Prostate gland (tissue), 2 donors: ENCODE data around the gene NBPF6.

Experiments used
- POLR2A ChIP-seq: fragments of 450-650 bp; IDR thresholded peaks from one replicate; pipeline ENCODE4 v1.6.1; 2016; ENCODE audit warnings: antibody characterized with exemption, mild to moderate bottlenecking
- TF ChIP-seq, protein P1 (sequence below), 4 experiments: fragments of 200-600 bp in 2 of 4; fragments of 450-650 bp in 2 of 4; sonication (generic) in 2 of 4; IDR thresholded peaks; 1 replicate in 3 of 4; 2 replicates in 1 of 4; pipeline ENCODE4 v1.5.1; 2016 to 2019; ENCODE audit warnings: antibody characterized with exemption in 4 of 4, mild to moderate bottlenecking in 2 of 4, moderate library complexity in 2 of 4

DNA sequence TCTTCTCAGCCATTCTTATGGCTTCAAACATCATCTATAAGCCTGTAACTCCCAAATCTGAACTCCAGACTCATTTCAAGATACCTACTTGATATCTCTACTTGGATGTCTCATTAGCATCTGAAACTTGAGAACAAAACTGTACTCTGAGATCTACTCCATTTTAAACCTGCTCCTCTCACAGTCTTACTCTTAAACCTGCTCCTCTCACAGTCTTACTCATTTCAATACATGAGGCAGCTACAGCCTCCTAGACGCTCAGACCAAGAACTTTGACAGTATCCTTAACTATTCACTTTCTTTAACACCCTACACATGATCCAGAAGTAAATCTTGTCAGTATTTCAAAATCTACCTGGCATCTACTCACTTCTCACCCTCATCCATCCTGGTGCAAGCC lies 54.3 kb downstream of the NBPF6 start:
- no peak for TF ChIP-seq POLR2A
- TF ChIP-seq, protein P1, sequence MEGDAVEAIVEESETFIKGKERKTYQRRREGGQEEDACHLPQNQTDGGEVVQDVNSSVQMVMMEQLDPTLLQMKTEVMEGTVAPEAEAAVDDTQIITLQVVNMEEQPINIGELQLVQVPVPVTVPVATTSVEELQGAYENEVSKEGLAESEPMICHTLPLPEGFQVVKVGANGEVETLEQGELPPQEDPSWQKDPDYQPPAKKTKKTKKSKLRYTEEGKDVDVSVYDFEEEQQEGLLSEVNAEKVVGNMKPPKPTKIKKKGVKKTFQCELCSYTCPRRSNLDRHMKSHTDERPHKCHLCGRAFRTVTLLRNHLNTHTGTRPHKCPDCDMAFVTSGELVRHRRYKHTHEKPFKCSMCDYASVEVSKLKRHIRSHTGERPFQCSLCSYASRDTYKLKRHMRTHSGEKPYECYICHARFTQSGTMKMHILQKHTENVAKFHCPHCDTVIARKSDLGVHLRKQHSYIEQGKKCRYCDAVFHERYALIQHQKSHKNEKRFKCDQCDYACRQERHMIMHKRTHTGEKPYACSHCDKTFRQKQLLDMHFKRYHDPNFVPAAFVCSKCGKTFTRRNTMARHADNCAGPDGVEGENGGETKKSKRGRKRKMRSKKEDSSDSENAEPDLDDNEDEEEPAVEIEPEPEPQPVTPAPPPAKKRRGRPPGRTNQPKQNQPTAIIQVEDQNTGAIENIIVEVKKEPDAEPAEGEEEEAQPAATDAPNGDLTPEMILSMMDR (IDR thresholded peaks at IDR 0.05) = no peak
